SK-N-SH (cell line): ENCODE measurements around the gene C11orf98. TPM values are rescaled to one million over a fixed set of nuclear protein-coding genes. Genes with fewer than 3 reads are reported as not detected.

ENCODE experiments used
- CTCF ChIA-PET: fragments of 300-600, 350-600 bp; formaldehyde crosslinking; extraction: SDS; loops from one replicate; lab custom pipeline; 2021; lab: Yijun Ruan, JAX
- POLR2A ChIA-PET: fragments of 350-600 bp; sonication (Branson Sonifier 250); formaldehyde crosslinking; extraction: SDS; loops from one replicate; lab custom pipeline; 2020; ENCODE audit warnings: antibody characterized with exemption, inconsistent platforms; lab: Yijun Ruan, JAX
- DNase-seq: peaks from one replicate; pipeline ENCODE4 v3.0.0; 2012
- H2AFZ ChIP-seq: fragments of 200-600 bp; sonication (generic); 2 replicates; pipeline ENCODE4 v1.8.1; 2016; ENCODE audit warnings: antibody characterized with exemption, mild to moderate bottlenecking, low read depth
- H3F3A ChIP-seq: fragments of 200-600 bp; sonication (generic); replicated peaks from 2 replicates; pipeline ENCODE3; 2016; ENCODE audit warnings: antibody characterized with exemption, mild to moderate bottlenecking; ENCODE audit not compliant: insufficient read depth
- H3K27ac ChIP-seq, 2 experiments: fragments of 200-500 bp in 1 of 2; fragments of 200-600 bp in 1 of 2; sonication (Bioruptor generic) in 1 of 2; sonication (generic), shearing (Covaris generic) in 1 of 2; 2 replicates each; pipeline versions ENCODE4 v1.5.1 to v1.6.1; 2014 to 2016; ENCODE audit warnings: low read depth in 2 of 2, inconsistent platforms in 1 of 2, low read length in 1 of 2, mild to moderate bottlenecking in 1 of 2, mixed read lengths in 1 of 2
- H3K27me3 ChIP-seq: fragments of 200-600 bp; sonication (generic), shearing (Covaris generic); 2 replicates; pipeline ENCODE4 v1.6.1; 2016; ENCODE audit warnings: mixed run types; ENCODE audit not compliant: insufficient read depth
- H3K36me3 ChIP-seq, 2 experiments: fragments of 200-500 bp in 1 of 2; fragments of 200-600 bp in 1 of 2; sonication (Bioruptor generic) in 1 of 2; sonication (generic) in 1 of 2; replicated peaks in 1 of 2; 2 replicates each; pipeline versions ENCODE3 to v1.5.1; 2014 to 2016; ENCODE audit warnings: low read length in 1 of 2, mild to moderate bottlenecking in 1 of 2; ENCODE audit not compliant: insufficient read depth in 2 of 2, control insufficient read depth in 1 of 2
- H3K4me1 ChIP-seq, 2 experiments: fragments of 200-500 bp in 1 of 2; fragments of 200-600 bp in 1 of 2; sonication (Bioruptor generic) in 1 of 2; sonication (generic), shearing (Covaris generic) in 1 of 2; 2 replicates each; pipeline versions ENCODE4 v1.5.1 to v1.6.1; 2014 to 2016; ENCODE audit warnings: low read depth in 1 of 2, low read length in 1 of 2, mixed run types in 1 of 2; ENCODE audit not compliant: insufficient read depth in 2 of 2, control insufficient read depth in 1 of 2
- H3K4me2 ChIP-seq: fragments of 200-600 bp; sonication (generic), shearing (Covaris generic); 2 replicates; pipeline ENCODE4 v1.6.1; 2017; ENCODE audit warnings: mixed run types
- H3K4me3 ChIP-seq, 2 experiments: fragments of 200-500 bp in 1 of 2; fragments of 200-600 bp in 1 of 2; sonication (Bioruptor generic) in 1 of 2; sonication (generic), shearing (Covaris generic) in 1 of 2; 2 replicates each; pipeline versions ENCODE4 v1.5.1 to v1.8.1; 2014 to 2016; ENCODE audit warnings: low read depth in 2 of 2, inconsistent platforms in 1 of 2, low read length in 1 of 2, mild to moderate bottlenecking in 1 of 2, mixed read lengths in 1 of 2, moderate library complexity in 1 of 2
- H3K79me2 ChIP-seq: fragments of 200-600 bp; sonication (generic); 2 replicates; pipeline ENCODE4 v1.8.1; 2017; ENCODE audit warnings: mild to moderate bottlenecking; ENCODE audit not compliant: insufficient read depth
- H3K9ac ChIP-seq: fragments of 200-600 bp; sonication (generic); 2 replicates; pipeline ENCODE4 v1.6.1; 2017; ENCODE audit warnings: mixed run types
- H3K9me2 ChIP-seq: fragments of 200-600 bp; sonication (generic); 2 replicates; pipeline ENCODE4 v1.6.1; 2017; ENCODE audit warnings: mixed run types
- H3K9me3 ChIP-seq: fragments of 200-600 bp; sonication (generic); 2 replicates; pipeline ENCODE4 v1.6.1; 2017; ENCODE audit warnings: mixed run types, mild to moderate bottlenecking, moderate library complexity
- H4K20me1 ChIP-seq: fragments of 200-600 bp; sonication (generic); 2 replicates; pipeline ENCODE4 v1.6.1; 2017; ENCODE audit warnings: mild to moderate bottlenecking, mixed run types; ENCODE audit not compliant: insufficient read depth
- CHD2 ChIP-seq: fragments of 150-350 bp; IDR thresholded peaks from 2 replicates; pipeline ENCODE4 v1.6.1; 2018; ENCODE audit warnings: low read length; ENCODE audit not compliant: partially characterized antibody
- ELF1 ChIP-seq: IDR thresholded peaks from 2 replicates; pipeline ENCODE4 v1.4.0; 2012
- EP300 ChIP-seq, 2 experiments: IDR thresholded peaks; 2 replicates each; pipeline versions ENCODE4 v1.4.0 to v1.6.1; 2012; ENCODE audit warnings: borderline replicate concordance in 1 of 2, low read depth in 1 of 2, low read length in 1 of 2
- EZH2phosphoT487 ChIP-seq: fragments of 200-600 bp; sonication (generic); IDR thresholded peaks from 2 replicates; pipeline ENCODE4 v1.6.1; 2017; ENCODE audit warnings: low read depth, mixed run types, mild to moderate bottlenecking, antibody characterized with exemption, moderate library complexity, borderline replicate concordance
- FOSL2 ChIP-seq: IDR thresholded peaks from 2 replicates; pipeline ENCODE4 v1.4.0; 2012; ENCODE audit warnings: low read depth, mild to moderate bottlenecking, moderate library complexity, borderline replicate concordance
- FOXJ3 ChIP-seq: sonication (generic); formaldehyde crosslinking; IDR thresholded peaks from 2 replicates; pipeline ENCODE4 v1.5.1; 2020; ENCODE audit warnings: mild to moderate bottlenecking, missing genetic modification reagents
- FOXM1 ChIP-seq: IDR thresholded peaks from 2 replicates; pipeline ENCODE4 v1.4.0; 2012; ENCODE audit warnings: low read depth, mild to moderate bottlenecking
- GABPA ChIP-seq: IDR thresholded peaks from 2 replicates; pipeline ENCODE4 v1.4.0; 2012; ENCODE audit warnings: low read depth, mild to moderate bottlenecking
- GATA2 ChIP-seq: sonication (generic); formaldehyde crosslinking; IDR thresholded peaks from 2 replicates; pipeline ENCODE4 v1.5.0; 2020; ENCODE audit warnings: mild to moderate bottlenecking, missing genetic modification reagents
- JUND ChIP-seq: IDR thresholded peaks from 2 replicates; pipeline ENCODE4 v1.4.0; 2012
- MAX ChIP-seq: IDR thresholded peaks from 2 replicates; pipeline ENCODE4 v1.4.0; 2012; ENCODE audit warnings: low read depth
- MEF2A ChIP-seq: IDR thresholded peaks from 2 replicates; pipeline ENCODE4 v1.4.0; 2012; ENCODE audit warnings: low read depth, borderline replicate concordance
- MXI1 ChIP-seq: IDR thresholded peaks from 2 replicates; pipeline ENCODE4 v1.6.1; 2012; ENCODE audit warnings: mild to moderate bottlenecking, low read depth, low read length, improper control_type of control experiment
- NFIC ChIP-seq: IDR thresholded peaks from 2 replicates; pipeline ENCODE4 v1.4.0; 2012; ENCODE audit warnings: borderline replicate concordance
- RAD21 ChIP-seq: IDR thresholded peaks from 2 replicates; pipeline ENCODE4 v1.6.1; 2012; ENCODE audit warnings: mild to moderate bottlenecking, low read length
- RCOR1 ChIP-seq: fragments of 150-350 bp; IDR thresholded peaks from 2 replicates; pipeline ENCODE4 v1.6.1; 2017; ENCODE audit warnings: antibody characterized with exemption, low read length
- REST ChIP-seq: IDR thresholded peaks from 2 replicates; pipeline ENCODE4 v1.6.1; 2012; ENCODE audit warnings: mild to moderate bottlenecking, low read depth, low read length, moderate library complexity
- RFX5 ChIP-seq: IDR thresholded peaks from 2 replicates; pipeline ENCODE4 v1.6.1; 2012; ENCODE audit warnings: mild to moderate bottlenecking, improper control_type of control experiment, low read length
- RXRA ChIP-seq: IDR thresholded peaks from 2 replicates; pipeline ENCODE4 v1.4.0; 2012; ENCODE audit warnings: low read depth, mild to moderate bottlenecking, borderline replicate concordance
- SIN3A ChIP-seq: IDR thresholded peaks from 2 replicates; pipeline ENCODE4 v1.6.1; 2012; ENCODE audit warnings: low read depth, mild to moderate bottlenecking, low read length, moderate library complexity, borderline replicate concordance
- TAF1 ChIP-seq: IDR thresholded peaks from 2 replicates; pipeline ENCODE4 v1.6.1; 2012; ENCODE audit warnings: low read depth, mild to moderate bottlenecking, low read length, moderate library complexity, borderline replicate concordance
- TEAD4 ChIP-seq: IDR thresholded peaks from 2 replicates; pipeline ENCODE4 v1.4.0; 2012; ENCODE audit warnings: mild to moderate bottlenecking, borderline replicate concordance; ENCODE audit not compliant: insufficient read depth
- USF1 ChIP-seq: IDR thresholded peaks from 2 replicates; pipeline ENCODE4 v1.4.0; 2012; ENCODE audit warnings: low read depth, borderline replicate concordance
- YY1 ChIP-seq: IDR thresholded peaks from 2 replicates; pipeline ENCODE4 v1.4.0; 2012; ENCODE audit warnings: low read depth, mild to moderate bottlenecking
- ZBTB33 ChIP-seq: IDR thresholded peaks from 2 replicates; pipeline ENCODE4 v1.4.0; 2012; ENCODE audit warnings: low read depth, borderline replicate concordance
- WGBS: methylation state at CpG from one replicate; pipeline ENCODE4 v1.1.6; 2017; ENCODE audit warnings: low lambda C conversion rate; 5-methylcytosine and 5-hydroxymethylcytosine counted together
- polyA plus RNA-seq, 3 experiments: library from polyadenylated mRNA; depleted of rRNA; stranded (reverse); fragments of >200 nt; gene quantifications; 2 replicates each; pipeline ENCODE4 v1.2.3, GENCODE V29; 2012

The C11orf98 gene
- polyA plus RNA-seq, 1 of the 3 experiments (the other 2 are of a cell fraction), result 126 TPM

- Histone ChIP-seq H3K4me3 (peak within 1 kb of the TSS; percentile 78 to 87), H3K9me2 (no peaks in the 10 kb centered on the region), H3K4me1 (peaks cover 5 to 8% of the 10 kb centered on the region in 2 experiments; a peak in 2 of 4 replicates), H3K36me3 (peaks cover 21 to 34% of the 10 kb centered on the region in 2 experiments), H3K27me3 (no peaks in the 10 kb centered on the region), H3F3A (peaks cover 5% of the 10 kb centered on the region), H3K9me3 (no peaks in the 10 kb centered on the region), H4K20me1 (0 out of 2 replicates have a peak, but pooled peaks cover 5% of the 10 kb centered on the region), H3K9ac (peak within 1 kb of the TSS; percentile 97), H3K27ac (peak within 1 kb of the TSS; percentile 77 to 88), H3K79me2 (peaks cover 63% of the 10 kb centered on the region), H2AFZ (no peak within 1 kb of the TSS; the same call in 1 of the 2 replicates), H3K4me2 (peak within 1 kb of the TSS; percentile 92)
- DNase-seq, result peak; percentile 99
- POLR2A ChIA-PET, result interaction anchor here (0.5 to 7.3 kb wide), 12 partner anchors 9 to 1402 kb away, joined by 3 to 52 read pairs (median 4); partner anchors contain the start of genes B3GAT3, C11orf98, CSKMT and LBHD1
- CTCF ChIA-PET, result interaction anchor here (0.6 to 1.9 kb wide), 7 partner anchors 19 to 251 kb away, joined by 3 to 5 read pairs (median 4); partner anchors contain the start of genes C11orf98, CSKMT and SLC3A2
- under 1% methylated on average over 60 of the region's 73 CpGs for WGBS
- peak; percentile 99 for TF ChIP-seq MXI1
- TF ChIP-seq NFIC, result no peak
- TF ChIP-seq FOXM1, result no peak
- no peak for TF ChIP-seq FOXJ3 (CRISPR knock-in tag)
- peak; percentile 93 for TF ChIP-seq CHD2
- 0 out of 2 replicates have a peak, but pooled peaks have one; percentile 51 for TF ChIP-seq TEAD4
- TF ChIP-seq MAX, result peak; percentile 55
- peak; percentile 79 for TF ChIP-seq GABPA
- TF ChIP-seq SIN3A, result peak; percentile 90; the same call in 1 of the 2 replicates
- peak; percentile 63 for TF ChIP-seq ELF1
- no peak; a peak in 1 of 4 replicates for TF ChIP-seq EP300 (IDR thresholded peaks at IDR 0.05; ENCODE audit: borderline replicate concordance in 1 of 2, low read depth in 1 of 2, low read length in 1 of 2)
- no peak for TF ChIP-seq RAD21
- TF ChIP-seq USF1, result no peak
- no peak for TF ChIP-seq RCOR1
- TF ChIP-seq TAF1, result peak; percentile 97
- peak; percentile 89 for TF ChIP-seq ZBTB33
- no peak for TF ChIP-seq GATA2
- TF ChIP-seq MEF2A, result no peak
- TF ChIP-seq JUND, result peak; percentile 46; the same call in 1 of the 2 replicates
- no peak for TF ChIP-seq RXRA
- peak; percentile 96 for TF ChIP-seq YY1
- TF ChIP-seq RFX5, result peak; percentile 45; the same call in 1 of the 2 replicates
- TF ChIP-seq REST, result no peak
- TF ChIP-seq EZH2phosphoT487, result no peak
- no peak for TF ChIP-seq FOSL2
Observed at GRCh38 chr11:62645946-62646824, 18.8 kb downstream of the C11orf98 start, which contains the start of gene GANAB. GANAB (minus strand) TSS chr11:62646613; CDS start chr11:62646599, 14 bp downstream.
